ENCODE measurements around the gene SCARF2.
"Not testable (repeated sequence)": the region's sequence is repeated elsewhere in the genome, so short reads cannot be mapped to it uniquely, and the experiment has no call there.

Gene SCARF2

DNA sequence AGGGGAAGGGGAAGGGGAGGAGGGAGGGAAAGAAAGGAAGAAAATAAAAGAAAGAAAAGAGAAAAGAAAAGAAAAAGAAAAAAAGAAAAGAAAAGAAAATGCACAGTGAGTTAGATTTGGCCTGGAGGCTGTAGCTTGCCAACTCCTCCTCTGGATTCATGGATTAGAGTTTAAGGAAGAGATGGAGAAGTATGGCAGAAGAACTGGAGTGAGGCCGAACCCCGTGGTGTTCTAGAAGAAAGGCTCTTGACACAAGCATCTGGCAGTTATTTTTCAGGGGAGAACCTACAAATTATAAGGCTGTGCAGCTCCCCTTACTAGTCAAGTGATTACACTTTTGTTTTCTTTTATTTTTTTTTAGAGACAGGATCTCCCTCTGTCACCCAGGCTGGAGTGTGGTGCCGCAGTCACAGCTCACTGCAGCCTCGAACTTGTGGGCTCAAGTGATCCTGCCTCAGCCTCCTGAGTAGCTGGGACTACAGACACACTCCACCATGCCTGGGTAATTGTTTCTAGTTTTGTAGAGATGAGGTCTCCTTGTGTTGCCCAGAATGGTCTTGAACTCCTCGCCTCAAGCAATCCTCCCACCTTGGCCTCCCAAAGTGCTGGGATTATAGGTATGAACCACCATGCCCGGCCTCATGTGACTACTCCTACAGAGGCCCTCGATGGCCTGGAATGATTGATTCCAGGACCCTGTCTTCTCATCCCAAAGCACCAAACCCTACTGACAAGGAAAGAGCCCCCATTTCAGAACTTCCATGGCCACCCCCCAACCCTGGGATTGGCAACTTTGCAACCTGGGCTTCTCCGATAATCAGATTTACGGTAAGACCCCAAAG lies 24.2 kb downstream of the SCARF2 start:
- H3K27me3 ChIP-seq (replicated peaks) = no peaks in the 10 kb centered on the region
- DNase-seq = no peak
- TF ChIP-seq CTCF (IDR thresholded peaks at IDR 0.05; ENCODE audit: low read depth, low read length, missing control alignments) = no peak
- no peak overlapping the region for H3K4me3 ChIP-seq (ENCODE audit: low read depth, low read length)
- no peak overlapping the region for H3K27ac ChIP-seq
- no peaks in the 10 kb centered on the region for H3K36me3 ChIP-seq (replicated peaks)
- in situ Hi-C loops (cut with HindIII; ENCODE audit: low pct_ligation_motif_present, low sequenced_read_pairs) = no loop called here

DNA sequence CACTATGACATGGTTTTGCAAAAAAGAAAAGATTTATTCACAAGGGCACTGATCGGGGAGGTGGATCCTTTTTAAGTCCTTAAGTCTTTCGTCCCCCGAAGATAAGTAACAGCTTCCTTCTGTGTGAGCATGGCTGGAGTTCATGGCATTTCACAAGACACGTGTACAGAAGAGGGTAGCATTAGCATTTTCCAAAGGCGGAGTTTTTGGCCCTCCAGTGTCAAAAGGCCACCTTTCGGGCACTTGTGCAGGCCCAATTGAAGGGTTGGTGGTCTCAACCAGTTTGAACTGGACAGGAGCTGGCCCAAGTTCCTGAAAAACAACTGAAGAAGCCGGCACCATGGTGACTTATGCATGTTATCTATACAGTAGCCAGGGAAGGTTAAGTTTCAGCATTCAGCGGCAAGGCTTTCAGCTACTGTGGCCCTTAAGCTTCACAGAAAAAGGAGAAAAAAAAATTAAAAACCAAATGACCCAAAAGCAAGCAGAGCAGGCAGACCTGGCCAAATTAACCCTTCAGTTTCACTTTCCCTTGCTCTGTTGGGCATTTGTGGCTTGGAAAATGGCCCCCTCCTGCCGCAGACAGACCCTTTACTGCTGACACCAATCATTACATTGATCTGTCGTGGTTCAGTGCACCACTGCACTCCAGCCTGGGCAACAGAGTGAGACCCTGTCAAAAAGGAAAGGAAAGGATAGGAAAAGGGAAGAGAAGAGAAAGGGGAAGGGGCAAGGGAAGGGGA lies 25.0 kb downstream of the SCARF2 start:
- Histone ChIP-seq H3K27me3 (replicated peaks) (no peaks in the 10 kb centered on the region), H3K4me3 (ENCODE audit: low read depth, low read length) (no peak overlapping the region), H3K36me3 (replicated peaks) (no peaks in the 10 kb centered on the region), H3K27ac (no peak overlapping the region)
- no peak for DNase-seq
- in situ Hi-C loops (cut with HindIII; ENCODE audit: low pct_ligation_motif_present, low sequenced_read_pairs) = no loop called here
- no peak for TF ChIP-seq CTCF (IDR thresholded peaks at IDR 0.05; ENCODE audit: low read depth, low read length, missing control alignments)

- in situ Hi-C loops (cut with HindIII; ENCODE audit: low pct_ligation_motif_present, low sequenced_read_pairs); H3K4me3 ChIP-seq (ENCODE audit: low read depth, low read length): not testable (repeated sequence)
- peaks cover 14% of the 10 kb centered on the region for H3K36me3 ChIP-seq (replicated peaks)
Observed at GRCh38 chr22:20409385-20409784, 28.2 kb downstream of the SCARF2 start.

GRCh38 chr22:20408891-20409290 lies 28.7 kb downstream of the SCARF2 start:
- peaks cover 15% of the 10 kb centered on the region for H3K36me3 ChIP-seq (replicated peaks)
- DNase-seq = no peak
- no peak overlapping the region for H3K27ac ChIP-seq
- in situ Hi-C loops (cut with HindIII; ENCODE audit: low pct_ligation_motif_present, low sequenced_read_pairs) = no loop called here
- no peaks in the 10 kb centered on the region for H3K27me3 ChIP-seq (replicated peaks)
- TF ChIP-seq CTCF (IDR thresholded peaks at IDR 0.05; ENCODE audit: low read depth, low read length, missing control alignments) = no peak
- no peak overlapping the region for H3K4me3 ChIP-seq (ENCODE audit: low read depth, low read length)

More at GRCh38 chr22:20409385-20409784, 28.2 kb downstream of the SCARF2 start:
- not testable (repeated sequence) for H3K27me3 ChIP-seq (replicated peaks); H3K27ac ChIP-seq; DNase-seq

DNA sequence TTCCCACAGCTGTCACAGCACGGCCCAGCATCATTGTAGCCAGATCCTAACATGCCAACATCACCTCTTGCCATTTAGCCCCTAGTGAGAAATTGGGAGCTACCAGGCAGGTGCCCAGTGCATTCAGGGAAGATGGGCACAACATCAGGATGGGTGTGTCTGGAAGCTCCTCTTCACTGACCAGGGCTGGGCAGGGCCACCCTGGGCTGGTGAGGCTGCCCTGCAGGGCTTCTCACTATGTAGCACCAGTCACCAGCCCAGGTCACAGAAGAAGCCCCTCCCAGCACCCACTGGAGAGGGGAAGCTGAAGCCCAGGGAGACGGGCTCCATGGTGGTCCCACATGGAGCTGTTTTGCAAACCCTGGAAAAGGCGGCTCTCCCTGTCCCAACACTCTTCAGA lies 29.8 kb downstream of the SCARF2 start:
- no peak for TF ChIP-seq CTCF (IDR thresholded peaks at IDR 0.05; ENCODE audit: low read depth, low read length, missing control alignments)
- in situ Hi-C loops (cut with HindIII; ENCODE audit: low pct_ligation_motif_present, low sequenced_read_pairs) = no loop called here
- no peak overlapping the region for H3K27ac ChIP-seq

DNA sequence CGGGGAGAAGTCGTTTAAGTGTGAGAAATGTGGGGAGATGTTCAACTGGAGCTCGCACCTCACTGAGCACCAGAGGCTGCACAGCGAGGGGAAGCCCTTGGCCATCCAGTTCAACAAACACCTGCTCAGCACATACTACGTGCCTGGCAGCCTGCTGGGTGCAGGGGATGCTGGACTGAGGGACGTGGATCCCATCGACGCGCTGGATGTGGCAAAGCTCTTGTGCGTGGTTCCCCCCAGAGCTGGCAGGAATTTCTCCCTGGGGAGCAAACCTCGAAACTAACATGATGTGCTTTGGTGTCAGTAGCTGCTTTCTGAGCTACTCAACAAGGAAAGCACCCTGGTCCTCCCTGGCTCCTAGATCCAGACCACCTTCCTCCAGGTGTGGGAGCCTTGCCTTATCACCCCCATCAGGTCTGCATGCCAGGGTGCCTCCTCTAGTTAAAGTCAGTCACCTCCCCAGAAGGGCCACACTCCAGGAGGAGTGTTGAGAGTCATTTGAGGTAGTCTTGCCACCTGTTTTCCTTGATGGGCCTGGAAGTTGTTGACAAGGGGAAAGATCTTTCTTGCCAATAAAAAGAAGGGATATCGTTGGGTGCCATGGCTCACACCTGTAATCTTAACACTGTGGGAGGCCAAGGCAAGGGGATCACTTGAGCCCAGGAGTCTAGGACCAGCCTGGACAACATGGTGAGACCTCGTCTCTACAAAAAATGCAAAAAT lies 30.8 kb downstream of the SCARF2 start:
- Histone ChIP-seq H3K4me3 (ENCODE audit: low read depth, low read length) (no peak overlapping the region), H3K36me3 (replicated peaks) (peaks cover 24% of the 10 kb centered on the region), H3K27ac (no peak overlapping the region), H3K27me3 (replicated peaks) (no peaks in the 10 kb centered on the region)
- in situ Hi-C loops (cut with HindIII; ENCODE audit: low pct_ligation_motif_present, low sequenced_read_pairs) = no loop called here
- no peak for TF ChIP-seq CTCF (IDR thresholded peaks at IDR 0.05; ENCODE audit: low read depth, low read length, missing control alignments)
- no peak for DNase-seq

More for the DNA sequence above, 29.8 kb downstream of the SCARF2 start:
- peaks cover 20% of the 10 kb centered on the region for H3K36me3 ChIP-seq (replicated peaks)
- no peaks in the 10 kb centered on the region for H3K27me3 ChIP-seq (replicated peaks)
- H3K4me3 ChIP-seq (ENCODE audit: low read depth, low read length) = no peak overlapping the region
- DNase-seq = no peak
